ENCODE results near the gene EZH2. TPM values are rescaled to one million over a fixed set of nuclear protein-coding genes. Genes with fewer than 3 reads are reported as not detected.
A peak's percentile ranks its signal among the peaks of the same experiment; 100 is the strongest.

EZH2 gene
- polyA plus RNA-seq, 2 of the 4 experiments (the other 2 are of a cell fraction), result 36.6 to 45.7 TPM

DNA sequence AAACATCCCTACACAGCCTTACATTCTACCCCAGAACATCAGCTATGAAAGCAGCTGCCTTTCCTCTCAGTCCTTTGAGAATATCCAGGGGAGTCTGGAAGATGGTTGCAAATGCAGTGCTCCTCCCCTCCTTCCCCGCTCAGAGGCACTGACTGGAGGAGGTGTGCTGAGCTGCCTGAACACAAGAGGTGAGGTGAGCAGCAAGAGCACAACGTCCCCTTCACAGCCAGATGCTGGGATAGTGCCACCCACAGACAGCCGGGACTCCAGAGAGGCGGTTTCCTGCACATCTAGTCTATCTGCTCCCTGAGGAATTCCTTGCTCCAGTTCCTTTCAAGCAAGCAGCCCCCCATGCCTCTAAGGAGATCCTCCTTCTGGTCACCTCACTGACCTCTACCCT is 74.2 kb downstream of the EZH2 start:
- FAIRE-seq, result no peak
- ChIA-PET CTCF (no interaction called here), POLR2A (no interaction called here)
- WGBS (ENCODE audit: missing lambda C conversion rate), result 85% methylated on average over 4 of the region's 4 CpGs
- DNase-seq (ENCODE audit: low read depth in 1 of 2, low spot score in 1 of 2), result no peak
- H3K9me3 ChIP-seq, result no peaks in the 10 kb centered on the region
- no peak overlapping the region for H3K4me2 ChIP-seq
- H3K4me3 ChIP-seq, result no peak overlapping the region
- no peak for TF ChIP-seq ESRRA (IDR thresholded peaks at IDR 0.05; ENCODE audit: borderline replicate concordance, low read length)
- no peak for TF ChIP-seq HEYL (CRISPR knock-in tag; IDR thresholded peaks at IDR 0.05)
- no peak for TF ChIP-seq FOSL2 (IDR thresholded peaks at IDR 0.05)
- TF ChIP-seq FOSL2 (CRISPR knock-in tag; IDR thresholded peaks at IDR 0.05), result no peak
- TF ChIP-seq CBX2 (IDR thresholded peaks at IDR 0.05; ENCODE audit: borderline replicate concordance, low read depth), result no peak
- no peak for TF ChIP-seq SREBF2 (IDR thresholded peaks at IDR 0.05)
- TF ChIP-seq JUN (IDR thresholded peaks at IDR 0.05), result no peak
- TF ChIP-seq ZFP36 (IDR thresholded peaks at IDR 0.05; ENCODE audit: borderline replicate concordance, partially characterized antibody), result no peak
- no peak for TF ChIP-seq PHF8 (IDR thresholded peaks at IDR 0.05; ENCODE audit: borderline replicate concordance, low read depth)
- TF ChIP-seq TP53 (CRISPR knock-in tag; IDR thresholded peaks at IDR 0.05), result no peak
- TF ChIP-seq, protein P1, sequence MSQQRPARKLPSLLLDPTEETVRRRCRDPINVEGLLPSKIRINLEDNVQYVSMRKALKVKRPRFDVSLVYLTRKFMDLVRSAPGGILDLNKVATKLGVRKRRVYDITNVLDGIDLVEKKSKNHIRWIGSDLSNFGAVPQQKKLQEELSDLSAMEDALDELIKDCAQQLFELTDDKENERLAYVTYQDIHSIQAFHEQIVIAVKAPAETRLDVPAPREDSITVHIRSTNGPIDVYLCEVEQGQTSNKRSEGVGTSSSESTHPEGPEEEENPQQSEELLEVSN (IDR thresholded peaks at IDR 0.05; ENCODE audit: borderline replicate concordance, low read depth), result no peak
- no peak for TF ChIP-seq FOXS1 (CRISPR knock-in tag; IDR thresholded peaks at IDR 0.05)
- no peak for TF ChIP-seq POLR2A (IDR thresholded peaks at IDR 0.05; ENCODE audit: low read length)
- no peak for TF ChIP-seq NR3C1 (IDR thresholded peaks at IDR 0.05)
- ATAC-seq, result peak in 1 of 2 experiments; percentile 55; a peak in 4 of 6 replicates
- no peak overlapping the region for H3K27ac ChIP-seq
- no peaks in the 10 kb centered on the region for H3K4me1 ChIP-seq

DNA sequence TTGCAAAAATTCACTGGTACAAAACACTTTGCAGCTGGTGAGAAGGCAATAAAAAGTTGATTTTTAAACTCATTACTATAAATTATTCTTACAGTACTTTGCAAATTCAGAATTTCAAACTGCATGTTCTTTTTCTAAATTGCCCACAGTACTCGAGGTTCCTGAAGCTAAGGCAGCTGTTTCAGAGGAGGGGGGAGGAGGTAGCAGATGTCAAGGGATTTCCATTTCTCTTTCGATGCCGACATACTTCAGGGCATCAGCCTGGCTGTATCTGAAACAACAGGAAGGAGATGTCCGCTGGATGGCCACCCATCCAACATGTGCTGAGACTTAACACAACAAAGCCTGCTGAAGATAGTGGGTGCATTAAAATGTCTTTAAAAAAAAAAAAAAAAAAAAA is 76.7 kb downstream of the EZH2 start:
- ATAC-seq (no peak), FAIRE-seq (no peak), DNase-seq (ENCODE audit: low read depth in 1 of 2, low spot score in 1 of 2) (no peak)
- no peak for TF ChIP-seq KDM1A (IDR thresholded peaks at IDR 0.05; ENCODE audit: low read depth)
- no peak for TF ChIP-seq ZC3H11A (IDR thresholded peaks at IDR 0.05)
- TF ChIP-seq NFE2L2 (conservative IDR thresholded peaks at IDR 0.05; ENCODE audit: low read length), result no peak
- TF ChIP-seq JUNB (IDR thresholded peaks at IDR 0.05), result no peak
- TF ChIP-seq NPAS2 (CRISPR knock-in tag; IDR thresholded peaks at IDR 0.05; ENCODE audit: borderline replicate concordance), result no peak
- TF ChIP-seq, protein P2, sequence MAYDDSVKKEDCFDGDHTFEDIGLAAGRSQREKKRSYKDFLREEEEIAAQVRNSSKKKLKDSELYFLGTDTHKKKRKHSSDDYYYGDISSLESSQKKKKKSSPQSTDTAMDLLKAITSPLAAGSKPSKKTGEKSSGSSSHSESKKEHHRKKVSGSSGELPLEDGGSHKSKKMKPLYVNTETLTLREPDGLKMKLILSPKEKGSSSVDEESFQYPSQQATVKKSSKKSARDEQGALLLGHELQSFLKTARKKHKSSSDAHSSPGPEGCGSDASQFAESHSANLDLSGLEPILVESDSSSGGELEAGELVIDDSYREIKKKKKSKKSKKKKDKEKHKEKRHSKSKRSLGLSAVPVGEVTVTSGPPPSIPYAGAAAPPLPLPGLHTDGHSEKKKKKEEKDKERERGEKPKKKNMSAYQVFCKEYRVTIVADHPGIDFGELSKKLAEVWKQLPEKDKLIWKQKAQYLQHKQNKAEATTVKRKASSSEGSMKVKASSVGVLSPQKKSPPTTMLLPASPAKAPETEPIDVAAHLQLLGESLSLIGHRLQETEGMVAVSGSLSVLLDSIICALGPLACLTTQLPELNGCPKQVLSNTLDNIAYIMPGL (CRISPR knock-in tag; IDR thresholded peaks at IDR 0.05; ENCODE audit: borderline replicate concordance), result no peak
- TF ChIP-seq ZFP36 (IDR thresholded peaks at IDR 0.05; ENCODE audit: borderline replicate concordance, partially characterized antibody), result no peak
- TF ChIP-seq EP300 (IDR thresholded peaks at IDR 0.05), result no peak
- TF ChIP-seq KDM5A (IDR thresholded peaks at IDR 0.05), result no peak
- TF ChIP-seq, protein P3, sequence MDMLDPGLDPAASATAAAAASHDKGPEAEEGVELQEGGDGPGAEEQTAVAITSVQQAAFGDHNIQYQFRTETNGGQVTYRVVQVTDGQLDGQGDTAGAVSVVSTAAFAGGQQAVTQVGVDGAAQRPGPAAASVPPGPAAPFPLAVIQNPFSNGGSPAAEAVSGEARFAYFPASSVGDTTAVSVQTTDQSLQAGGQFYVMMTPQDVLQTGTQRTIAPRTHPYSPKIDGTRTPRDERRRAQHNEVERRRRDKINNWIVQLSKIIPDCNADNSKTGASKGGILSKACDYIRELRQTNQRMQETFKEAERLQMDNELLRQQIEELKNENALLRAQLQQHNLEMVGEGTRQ (IDR thresholded peaks at IDR 0.05), result no peak
- TF ChIP-seq FOSB (CRISPR knock-in tag; IDR thresholded peaks at IDR 0.05), result no peak
- no peak for TF ChIP-seq NR3C1 (IDR thresholded peaks at IDR 0.05)
- no peak for TF ChIP-seq FOSL2 (IDR thresholded peaks at IDR 0.05)
- no peak for TF ChIP-seq FOSL2 (CRISPR knock-in tag; IDR thresholded peaks at IDR 0.05)
- TF ChIP-seq SMC3 (IDR thresholded peaks at IDR 0.05), result no peak
- TF ChIP-seq CHD2 (IDR thresholded peaks at IDR 0.05; ENCODE audit: low read length, partially characterized antibody), result no peak
- POLR2A ChIA-PET, result no interaction called here
- Histone ChIP-seq H3K27ac (no peak overlapping the region), H3K4me1 (no peaks in the 10 kb centered on the region), H3K4me3 (no peak overlapping the region), H3K9me3 (no peaks in the 10 kb centered on the region), H3K4me2 (no peak overlapping the region)
- WGBS (ENCODE audit: missing lambda C conversion rate), result 89% methylated on average over 4 of the region's 4 CpGs
- CTCF ChIA-PET, result interaction anchor here (1.1 kb wide), 1 partner anchor 20 kb away, joined by 5 read pairs; no protein-coding TSS in a partner anchor
